ENCODE results near the gene TMEM54. TPM values are rescaled to one million over a fixed set of nuclear protein-coding genes. Genes with fewer than 3 reads are reported as not detected.

Gene TMEM54
- total and polyA plus RNA-seq, 10 of the 15 experiments (the other 5 are each of a cell fraction or from before 2014, with no cell fraction given) = 0.07 to 0.94 (median 0.56) TPM; not detected in 1

- TF ChIP-seq REST (IDR thresholded peaks at IDR 0.05; ENCODE audit: low read depth, low read length) = no peak
Measured at GRCh38 chr1:32895325-32896215, 5.6 kb downstream of the TMEM54 start (continued).

GRCh38 chr1:32894681-32895080 is 6.5 kb downstream of the TMEM54 start:
- FAIRE-seq (no peak), ATAC-seq (no peak), DNase-seq (ENCODE audit: low read depth, low spot score) (no peak)
- no peaks in the 10 kb centered on the region for H3K4me1 ChIP-seq (ENCODE audit: control insufficient read depth, insufficient read depth, low read length)
- intact Hi-C loops (cut with micrococcal nuclease; ENCODE audit: unreplicated experiment) (no loop called here), in situ Hi-C loops (cut with MboI) (no loop called here)
- H3K4me3 ChIP-seq = no peak overlapping the region
- no peak overlapping the region for H3K9ac ChIP-seq (ENCODE audit: control insufficient read depth, insufficient read depth, low read length)
- no peak overlapping the region for H2AFZ ChIP-seq (ENCODE audit: control insufficient read depth, low read depth, low read length)
- no peaks in the 10 kb centered on the region; the same call in 2 of the 3 replicates for H3K9me3 ChIP-seq (replicated peaks; ENCODE audit: control insufficient read depth, insufficient read depth, low read length)
- 42% methylated on average over 6 of the region's 6 CpGs for whole genome bisulfite sequencing (ENCODE audit: insufficient coverage, insufficient replicate concordance, low lambda C conversion rate, missing lambda C conversion rate)
- H3K4me2 ChIP-seq (ENCODE audit: control insufficient read depth, insufficient read depth) = no peak overlapping the region
- peaks cover 8 to 16% of the 10 kb centered on the region in 2 experiments for H3K27me3 ChIP-seq (replicated peaks in 1 of 2; ENCODE audit: control insufficient read depth in 2 of 2, insufficient read depth in 2 of 2, low read length in 1 of 2)
- ChIA-PET POLR2A (no interaction called here), RAD21 (ENCODE audit: unreplicated experiment) (no interaction called here), SMC1A (ENCODE audit: uncharacterized antibody, unreplicated experiment) (no interaction called here), CTCF (interaction anchor here (6.5 kb wide), 1 partner anchor 19 kb away, joined by 36 read pairs; no protein-coding TSS in a partner anchor)
- H4K20me1 ChIP-seq (ENCODE audit: control insufficient read depth, insufficient read depth) = no peaks in the 10 kb centered on the region
- H3K36me3 ChIP-seq (ENCODE audit: control insufficient read depth in 2 of 2, insufficient read depth in 2 of 2, low read length in 1 of 2) = no peaks in the 10 kb centered on the region
- no peak overlapping the region for H3K27ac ChIP-seq (ENCODE audit: control insufficient read depth, insufficient read depth)
- BruUV-seq (replicated peaks) = no TSS peak
- no peaks in the 10 kb centered on the region for H3K79me2 ChIP-seq (ENCODE audit: control insufficient read depth, insufficient read depth, low read length)
- TF ChIP-seq BCL11A (IDR thresholded peaks at IDR 0.05; ENCODE audit: low read depth, low read length) = no peak
- TF ChIP-seq SIN3A (IDR thresholded peaks at IDR 0.05; ENCODE audit: low read depth, low read length) = no peak
- no peak for TF ChIP-seq MEF2B (IDR thresholded peaks at IDR 0.05; ENCODE audit: partially characterized antibody, poor library complexity, severe bottlenecking)
- TF ChIP-seq WRNIP1 (IDR thresholded peaks at IDR 0.05; ENCODE audit: borderline replicate concordance, low read depth, low read length) = no peak
- no peak for TF ChIP-seq ZBTB40 (IDR thresholded peaks at IDR 0.05; ENCODE audit: borderline replicate concordance)
- no peak for TF ChIP-seq SUZ12 (IDR thresholded peaks at IDR 0.05; ENCODE audit: unreplicated experiment)
- TF ChIP-seq FOXM1 (IDR thresholded peaks at IDR 0.05; ENCODE audit: low read depth, low read length) = no peak
- TF ChIP-seq TBL1XR1 (IDR thresholded peaks at IDR 0.05; ENCODE audit: low read depth, low read length) = no peak
- TF ChIP-seq, protein P1, sequence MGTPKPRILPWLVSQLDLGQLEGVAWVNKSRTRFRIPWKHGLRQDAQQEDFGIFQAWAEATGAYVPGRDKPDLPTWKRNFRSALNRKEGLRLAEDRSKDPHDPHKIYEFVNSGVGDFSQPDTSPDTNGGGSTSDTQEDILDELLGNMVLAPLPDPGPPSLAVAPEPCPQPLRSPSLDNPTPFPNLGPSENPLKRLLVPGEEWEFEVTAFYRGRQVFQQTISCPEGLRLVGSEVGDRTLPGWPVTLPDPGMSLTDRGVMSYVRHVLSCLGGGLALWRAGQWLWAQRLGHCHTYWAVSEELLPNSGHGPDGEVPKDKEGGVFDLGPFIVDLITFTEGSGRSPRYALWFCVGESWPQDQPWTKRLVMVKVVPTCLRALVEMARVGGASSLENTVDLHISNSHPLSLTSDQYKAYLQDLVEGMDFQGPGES (IDR thresholded peaks at IDR 0.05) = no peak
- no peak for TF ChIP-seq POU2F2 (IDR thresholded peaks at IDR 0.05; ENCODE audit: borderline replicate concordance, low read depth, low read length)

Data from GM12878 (cell line).